NB4 (cell line): ENCODE measurements around the gene CNTLN.

Experiments
- CTCF ChIP-seq: IDR thresholded peaks from one replicate; pipeline ENCODE4 v1.5.1; 2012; ENCODE audit warnings: low read depth, low read length
- MAX ChIP-seq: IDR thresholded peaks from 2 replicates; pipeline ENCODE4 v1.6.1; 2011; ENCODE audit warnings: low read depth, low read length
- MYC ChIP-seq: IDR thresholded peaks from 2 replicates; pipeline ENCODE4 v1.6.1; 2011; ENCODE audit warnings: low read depth, low read length
- POLR2A ChIP-seq: IDR thresholded peaks from 2 replicates; pipeline ENCODE4 v1.6.1; 2011; ENCODE audit warnings: mild to moderate bottlenecking; ENCODE audit not compliant: insufficient read length; ENCODE audit errors: extremely low read depth

GRCh38 chr9:17315341-17315740 lies 180.5 kb downstream of the CNTLN start:
- TF ChIP-seq CTCF (no peak), POLR2A (no peak), MYC (no peak), MAX (no peak)
